PC-3 (cell line): ENCODE data around the gene PIPOX.

Source experiments
- CTCF ChIP-seq: fragments of 300-600 bp; sonication (generic); conservative IDR thresholded peaks from 2 replicates; pipeline ENCODE4 v1.5.1; 2017; ENCODE audit warnings: antibody characterized with exemption, low read depth, mild to moderate bottlenecking, low read length
- EZH2 ChIP-seq: fragments of 300-600 bp; sonication (generic); IDR thresholded peaks from one replicate; pipeline ENCODE4 v1.6.1; 2017; ENCODE audit warnings: antibody characterized with exemption, mild to moderate bottlenecking, low read length; ENCODE audit not compliant: unreplicated experiment
- EZH2phosphoT487 ChIP-seq: fragments of 300-600 bp; sonication (generic); IDR thresholded peaks from 2 replicates; pipeline ENCODE4 v1.6.1; 2018; ENCODE audit warnings: mild to moderate bottlenecking, antibody characterized with exemption, low read length, borderline replicate concordance

DNA sequence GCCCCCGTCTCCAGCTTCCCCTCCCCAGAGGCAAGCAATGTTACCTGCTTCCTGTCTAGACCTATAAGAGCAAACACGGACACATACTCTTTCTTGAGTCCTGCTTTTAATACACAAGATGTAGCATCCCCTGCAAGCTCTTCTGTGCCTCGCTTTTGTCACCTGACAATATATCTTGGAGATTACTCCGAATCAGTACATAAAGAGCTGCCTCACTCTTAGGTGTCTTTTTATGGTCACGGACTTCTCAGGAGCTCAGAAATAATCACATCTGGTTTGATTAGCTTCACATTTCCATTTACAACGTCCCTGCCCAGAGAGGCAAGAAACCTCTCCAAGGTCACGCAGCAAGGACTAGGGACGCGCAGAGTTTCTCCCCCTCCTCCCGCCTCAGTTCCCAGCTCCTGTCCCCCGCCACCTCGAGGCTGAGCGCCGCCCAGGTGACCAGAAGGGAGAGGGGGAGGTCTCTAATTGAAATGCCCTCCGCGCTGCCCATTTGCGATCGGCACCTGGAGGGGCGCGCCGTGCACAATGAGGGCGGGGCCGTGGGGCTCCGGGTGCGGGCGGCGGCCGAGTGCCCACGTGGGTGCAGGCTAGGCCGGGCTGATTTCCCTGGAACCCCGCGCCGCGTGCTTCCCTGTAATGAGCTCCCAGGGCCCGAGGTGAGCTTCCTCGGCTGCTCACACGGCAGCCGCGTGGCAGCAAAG, 23.3 kb upstream of the PIPOX start:
- TF ChIP-seq CTCF (no peak), EZH2phosphoT487 (no peak), EZH2 (no peak)
